Immature natural killer cell (primary cell): ENCODE results near the gene CLDN22. TPM values are rescaled to one million over a fixed set of nuclear protein-coding genes. Genes with fewer than 3 reads are reported as not detected.
A peak's percentile ranks its signal among the peaks of the same experiment; 100 is the strongest.
"Not testable (repeated sequence)": the region's sequence is repeated elsewhere in the genome, so short reads cannot be mapped to it uniquely, and the experiment has no call there.

Experiments used
- DNase-seq, 3 donors: peaks; one replicate each; pipeline ENCODE4 v3.0.0; 2022; ENCODE audit warnings: mixed read lengths in 1 of 3
- H3K27ac Mint-ChIP-seq, 6 donors: one replicate each; pipeline ENCODE4 v1.8.0; 2020; ENCODE audit warnings: mixed read lengths in 6 of 6, mild to moderate bottlenecking in 5 of 6, inconsistent platforms in 4 of 6, moderate library complexity in 3 of 6
- H3K27me3 Mint-ChIP-seq, 3 donors: one replicate each; pipeline ENCODE4 v1.8.0; 2020 to 2021; ENCODE audit warnings: low read depth in 3 of 3, mild to moderate bottlenecking in 3 of 3, mixed read lengths in 3 of 3, moderate library complexity in 3 of 3, inconsistent platforms in 1 of 3
- H3K36me3 Mint-ChIP-seq, 3 donors: one replicate each; pipeline ENCODE4 v1.8.0; 2020; ENCODE audit warnings: mixed read lengths in 3 of 3, inconsistent platforms in 2 of 3, mild to moderate bottlenecking in 2 of 3
- H3K4me1 Mint-ChIP-seq, 2 donors: one replicate each; pipeline ENCODE4 v1.8.0; 2020; ENCODE audit warnings: inconsistent platforms in 2 of 2, mild to moderate bottlenecking in 2 of 2, mixed read lengths in 2 of 2, moderate library complexity in 1 of 2
- H3K4me3 Mint-ChIP-seq, 5 donors: one replicate each; pipeline ENCODE4 v1.8.0; 2020; ENCODE audit warnings: mild to moderate bottlenecking in 5 of 5, mixed read lengths in 5 of 5, inconsistent platforms in 3 of 5, moderate library complexity in 3 of 5
- H3K9me3 Mint-ChIP-seq, 6 donors: one replicate each; pipeline ENCODE4 v1.8.0; 2020; ENCODE audit warnings: mild to moderate bottlenecking in 6 of 6, mixed read lengths in 6 of 6, inconsistent platforms in 4 of 6, moderate library complexity in 3 of 6
- polyA plus RNA-seq, 3 donors: library from polyadenylated mRNA; unstranded; fragments of 300-500 nt; fragmentation: Illumina TruSeq; gene quantifications; one replicate each; pipeline ENCODE4 v1.2.3, GENCODE V29; 2021

CLDN22 gene
- polyA plus RNA-seq, 3 donors from 2014 or later: 0.52 TPM; not detected in 2

DNA sequence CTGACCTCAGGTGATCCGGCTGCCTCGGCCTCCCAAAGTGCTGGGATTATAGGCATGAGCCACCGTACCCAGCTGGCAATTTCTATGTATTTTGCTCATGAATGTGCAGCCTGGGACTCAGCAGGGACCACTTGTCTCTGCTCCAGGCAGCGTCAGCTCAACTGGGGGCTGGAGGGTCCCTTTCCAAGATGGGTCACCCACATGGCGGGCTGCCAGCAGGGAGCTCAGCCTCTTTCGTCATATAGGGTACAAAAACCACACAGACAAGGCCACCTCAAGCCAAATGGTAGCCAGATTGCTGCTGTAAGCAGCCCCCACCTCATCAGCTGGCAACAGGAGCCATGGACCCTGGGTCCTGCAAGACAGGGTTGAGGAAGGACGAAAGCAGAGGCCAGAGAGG lies 4.5 kb upstream of the CLDN22 start:
- peaks cover 9 to 15% (median 11%) of the 10 kb centered on the region in 3 donors for H3K27me3 Mint-ChIP-seq
- no peak for DNase-seq
- H3K4me3 Mint-ChIP-seq: no peak overlapping the region
- H3K4me1 Mint-ChIP-seq: peaks cover 33 to 34% of the 10 kb centered on the region in 2 donors
- peaks cover 0 to 10% (median 6%) of the 10 kb centered on the region in 3 donors for H3K36me3 Mint-ChIP-seq
- H3K27ac Mint-ChIP-seq: no peak overlapping the region
- peaks cover 0 to 4% (median 0%) of the 10 kb centered on the region in 6 donors for H3K9me3 Mint-ChIP-seq

DNA sequence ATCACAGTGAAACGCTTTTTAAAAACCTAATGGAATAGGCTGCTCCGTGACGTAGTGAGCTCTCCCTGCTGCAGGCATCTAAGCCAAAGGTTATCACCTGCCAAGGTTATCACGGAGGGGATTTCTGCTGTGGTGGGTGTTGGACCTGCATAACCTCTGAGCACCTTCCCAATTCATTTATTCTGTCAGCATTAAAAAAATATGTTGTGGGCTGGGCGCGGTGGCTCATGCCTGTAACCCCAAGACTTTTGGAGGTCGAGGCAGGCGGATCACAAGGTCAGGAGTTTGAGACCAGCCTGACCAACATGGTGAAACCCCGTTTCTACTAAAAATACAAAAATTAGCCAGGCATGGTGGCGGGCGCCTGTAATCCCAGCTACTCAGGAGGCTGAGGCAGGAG lies 4.0 kb upstream of the CLDN22 start:
- Mint-ChIP-seq H3K4me1 (peaks cover 34 to 39% of the 10 kb centered on the region in 2 donors), H3K27me3 (peaks cover 11 to 18% (median 12%) of the 10 kb centered on the region in 3 donors)
- DNase-seq, H3K36me3 Mint-ChIP-seq, H3K4me3 Mint-ChIP-seq, H3K27ac Mint-ChIP-seq, H3K9me3 Mint-ChIP-seq: not testable (repeated sequence)

DNA sequence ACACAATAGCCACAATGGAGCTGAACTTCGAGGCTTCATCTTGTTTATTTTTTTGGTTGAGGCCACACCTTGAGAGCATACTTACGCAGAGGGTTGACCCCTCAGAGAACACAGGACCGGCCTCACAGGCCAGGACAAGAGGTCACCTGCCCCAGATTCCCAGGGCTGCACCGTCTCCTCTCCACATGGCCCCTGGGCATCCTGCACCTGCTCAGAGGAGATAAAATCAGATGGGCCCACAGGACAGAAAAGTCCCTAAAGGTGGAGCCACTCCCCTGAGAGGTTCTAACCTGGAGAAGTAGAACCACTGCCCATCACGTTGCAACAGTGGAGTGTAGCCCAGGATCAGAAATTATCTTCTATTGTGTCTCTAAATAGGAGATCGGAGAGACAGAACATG lies 3.2 kb upstream of the CLDN22 start:
- H3K27me3 Mint-ChIP-seq: peaks cover 11 to 24% (median 12%) of the 10 kb centered on the region in 3 donors
- DNase-seq: no peak
- H3K4me3 Mint-ChIP-seq: no peak overlapping the region
- H3K4me1 Mint-ChIP-seq: peaks cover 38 to 46% of the 10 kb centered on the region in 2 donors
- no peak overlapping the region for H3K27ac Mint-ChIP-seq
- H3K9me3 Mint-ChIP-seq: peaks cover 0 to 4% (median 0%) of the 10 kb centered on the region in 6 donors
- H3K36me3 Mint-ChIP-seq: peaks cover 0 to 6% (median 0%) of the 10 kb centered on the region in 3 donors

DNA sequence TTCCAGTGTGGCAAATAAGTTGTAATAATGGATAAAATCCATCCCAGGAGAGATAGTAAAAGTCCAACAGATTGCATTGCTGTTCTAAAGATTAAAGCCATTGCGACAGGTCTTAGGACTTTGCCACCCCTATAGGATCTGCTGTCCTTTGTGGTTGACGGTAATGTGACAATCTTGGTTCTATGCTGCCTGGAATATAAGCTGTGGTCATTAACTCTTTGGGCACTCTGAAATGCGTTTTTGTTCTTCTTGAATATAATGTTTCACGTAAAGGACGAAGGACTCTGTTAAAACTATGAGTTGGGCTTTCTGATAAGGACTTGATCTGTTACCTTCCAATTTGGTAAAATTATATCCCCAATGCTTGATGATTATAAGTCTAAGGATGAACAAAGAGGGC lies 2.2 kb upstream of the CLDN22 start, which contains the start of gene CLDN24:
TSS of gene CLDN24 (minus strand) at position 101 of the 400 bp plus-strand sequence. CDS start at position 101, 0 bp downstream.
- no peak for DNase-seq
- peak within 1 kb of the TSS; percentile 68 to 80 (median 73) for H3K4me3 Mint-ChIP-seq
- H3K27me3 Mint-ChIP-seq: peaks cover 9 to 26% (median 11%) of the 10 kb centered on the region in 3 donors
- H3K27ac Mint-ChIP-seq: peak within 1 kb of the TSS; percentile 41 to 85 (median 74)
- peaks cover 0 to 4% (median 0%) of the 10 kb centered on the region in 3 donors for H3K36me3 Mint-ChIP-seq
- peaks cover 39 to 48% of the 10 kb centered on the region in 2 donors for H3K4me1 Mint-ChIP-seq
- peaks cover 0 to 4% (median 0%) of the 10 kb centered on the region in 6 donors for H3K9me3 Mint-ChIP-seq

DNA sequence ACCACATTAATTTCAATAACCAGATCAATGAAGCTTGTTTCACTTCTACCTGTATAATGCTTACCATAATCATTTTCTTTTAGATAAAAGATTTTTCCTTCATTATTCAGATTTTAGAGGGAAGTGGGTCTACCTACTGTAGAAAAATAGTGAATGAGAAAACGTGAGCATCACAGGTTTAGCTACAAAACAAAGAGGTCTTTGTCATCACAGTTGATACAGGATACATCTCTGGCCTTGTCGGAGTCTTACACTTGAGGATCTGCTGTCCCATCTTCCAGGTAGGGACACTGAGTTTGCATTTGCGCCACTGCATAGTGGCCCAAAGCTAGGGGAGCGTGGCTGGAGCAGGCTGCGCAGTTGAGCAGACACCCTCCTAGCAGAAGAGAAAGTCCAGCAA lies 1.4 kb upstream of the CLDN22 start:
- DNase-seq: no peak
- Mint-ChIP-seq H3K27me3 (peaks cover 9 to 26% (median 12%) of the 10 kb centered on the region in 3 donors), H3K27ac (peak overlapping the region; percentile 41 to 85 (median 74)), H3K4me1 (peaks cover 39 to 48% of the 10 kb centered on the region in 2 donors), H3K4me3 (peak overlapping the region; percentile 68 to 80 (median 73)), H3K36me3 (peaks cover 0 to 4% (median 0%) of the 10 kb centered on the region in 3 donors), H3K9me3 (peaks cover 0 to 3% (median 0%) of the 10 kb centered on the region in 6 donors)

DNA sequence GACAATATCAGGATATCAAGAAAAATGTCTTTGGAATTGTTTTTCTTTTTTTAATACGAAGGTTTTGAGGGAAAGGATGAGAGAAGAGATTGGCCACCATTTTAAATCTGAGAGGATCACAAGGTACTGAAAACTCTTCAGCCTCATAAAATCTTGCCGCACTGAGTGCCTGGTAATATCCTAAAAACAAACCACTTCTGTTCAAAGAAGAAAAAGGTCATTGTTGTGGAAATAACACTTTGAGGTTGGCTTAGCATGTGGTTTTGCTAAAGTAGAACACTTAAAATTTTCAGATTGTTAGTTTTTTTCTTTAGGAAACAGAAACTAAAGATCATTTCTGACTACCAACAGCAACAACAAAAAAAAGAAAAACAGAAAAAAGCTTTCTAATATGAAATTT lies 1.0 kb upstream of the CLDN22 start:
- Mint-ChIP-seq H3K36me3 (peaks cover 0 to 4% (median 0%) of the 10 kb centered on the region in 3 donors), H3K27ac (peak overlapping the region; percentile 35 to 85 (median 74)), H3K4me1 (peaks cover 39 to 48% of the 10 kb centered on the region in 2 donors), H3K9me3 (no peaks in the 10 kb centered on the region), H3K27me3 (peaks cover 13 to 26% (median 13%) of the 10 kb centered on the region in 3 donors), H3K4me3 (peak overlapping the region; percentile 68 to 80 (median 73))
- DNase-seq: peak; percentile 68 to 73 (median 69)

DNA sequence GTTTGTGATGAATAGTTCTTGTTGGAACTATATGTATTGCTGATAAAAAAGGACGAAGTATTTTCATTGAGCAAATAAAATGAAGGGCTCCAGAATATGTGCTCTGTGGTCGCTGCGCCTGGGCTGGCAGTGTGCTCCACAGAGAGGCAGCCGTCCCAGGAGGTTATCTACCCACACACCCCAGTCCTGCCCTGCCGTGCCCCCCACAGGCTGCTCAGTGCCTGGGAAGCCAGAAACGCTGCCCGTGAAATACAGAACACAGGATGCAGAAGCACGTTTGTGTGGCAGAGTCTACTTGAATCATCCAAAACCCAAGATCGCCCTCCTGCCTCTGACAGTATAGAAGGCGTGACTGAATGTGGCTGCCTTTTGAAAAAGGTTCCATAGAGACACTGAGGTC lies 1.4 kb downstream of the CLDN22 start:
- Mint-ChIP-seq H3K27ac (peak overlapping the region in 2 of 6 donors; percentile 50 to 53), H3K4me3 (peak overlapping the region in 4 of 5 donors; percentile 12 to 65 (median 42)), H3K4me1 (peaks cover 39 to 48% of the 10 kb centered on the region in 2 donors), H3K27me3 (peaks cover 12 to 20% (median 13%) of the 10 kb centered on the region in 3 donors), H3K9me3 (peaks cover 0 to 2% (median 0%) of the 10 kb centered on the region in 6 donors), H3K36me3 (peaks cover 0 to 17% (median 4%) of the 10 kb centered on the region in 3 donors)
- peak in 1 of 3 donors; percentile 20 for DNase-seq

DNA sequence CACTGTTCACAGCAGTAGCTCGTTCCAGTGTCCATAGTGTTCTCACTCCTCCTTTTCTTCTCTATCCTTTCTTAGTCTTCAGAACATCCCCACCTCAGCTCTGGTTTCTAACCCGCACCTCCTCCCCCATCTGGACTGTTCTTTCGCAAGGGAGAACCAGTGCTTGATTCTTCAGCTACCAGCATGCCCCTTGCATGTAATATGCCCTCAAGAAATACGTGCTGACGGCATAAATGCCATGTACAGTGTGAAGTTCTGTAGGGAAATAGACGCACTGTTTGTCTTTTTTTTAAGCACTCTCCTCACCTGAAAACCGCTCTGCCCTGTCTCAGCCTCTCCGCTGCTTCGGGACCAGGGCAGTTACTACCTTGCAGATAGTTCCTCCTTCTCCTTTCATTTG lies 5.3 kb downstream of the CLDN22 start:
- Mint-ChIP-seq H3K27ac (peak overlapping the region in 1 of 6 donors; percentile 2), H3K4me3 (no peak overlapping the region)

DNA sequence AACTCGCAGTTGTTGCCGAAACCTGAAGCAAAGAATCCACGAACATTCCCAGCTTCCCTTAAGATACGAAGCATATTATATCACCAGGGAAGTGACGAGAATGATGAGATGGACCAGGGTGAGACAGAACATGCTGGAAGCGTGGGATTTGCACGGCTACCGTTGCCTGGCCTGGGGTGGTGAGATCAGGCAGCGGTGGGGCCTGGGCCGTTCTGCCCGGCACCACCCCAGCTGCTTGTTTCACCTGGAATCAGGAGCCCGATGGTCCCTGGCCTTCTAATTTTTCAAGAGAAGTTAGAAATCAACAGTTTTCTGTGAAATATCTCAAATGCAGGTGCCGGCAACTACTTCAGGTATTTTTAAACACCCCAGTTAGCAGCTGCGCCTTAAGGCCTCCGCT lies 5.7 kb downstream of the CLDN22 start:
- Mint-ChIP-seq H3K9me3 (peaks cover 0 to 3% (median 0%) of the 10 kb centered on the region in 6 donors), H3K27ac (no peak overlapping the region), H3K27me3 (peaks cover 8 to 16% (median 9%) of the 10 kb centered on the region in 3 donors), H3K4me1 (peaks cover 5 to 12% of the 10 kb centered on the region in 2 donors), H3K4me3 (no peak overlapping the region), H3K36me3 (peaks cover 0 to 36% (median 16%) of the 10 kb centered on the region in 3 donors)
- DNase-seq: no peak

More for the DNA sequence above, 5.3 kb downstream of the CLDN22 start:
- Mint-ChIP-seq H3K9me3 (peaks cover 0 to 3% (median 0%) of the 10 kb centered on the region in 6 donors), H3K27me3 (peaks cover 8 to 16% (median 13%) of the 10 kb centered on the region in 3 donors), H3K36me3 (peaks cover 0 to 36% (median 16%) of the 10 kb centered on the region in 3 donors), H3K4me1 (peaks cover 7 to 17% of the 10 kb centered on the region in 2 donors)
- no peak for DNase-seq

DNA sequence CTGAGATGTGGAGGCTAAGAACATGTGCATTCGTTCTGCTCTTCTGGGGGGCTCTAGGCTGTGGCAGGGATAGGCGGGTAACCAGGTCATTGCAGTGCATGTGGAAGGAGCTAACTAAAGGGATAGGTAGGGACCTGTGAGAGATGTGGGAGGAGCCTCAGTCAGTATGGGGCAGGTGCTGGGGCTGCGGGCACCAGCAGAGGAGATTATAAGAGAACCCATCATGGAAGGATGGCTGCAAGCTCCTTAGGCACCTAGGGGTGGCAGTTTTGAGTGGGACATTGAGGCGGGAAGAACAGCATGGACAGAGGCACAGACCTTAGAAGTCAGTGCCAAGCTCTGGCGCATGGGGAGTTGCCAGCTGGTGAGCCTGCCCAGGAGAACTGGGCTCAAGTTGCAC lies 7.2 kb downstream of the CLDN22 start:
- peaks cover 2 to 9% (median 8%) of the 10 kb centered on the region in 3 donors for H3K27me3 Mint-ChIP-seq
- H3K9me3 Mint-ChIP-seq: peaks cover 0 to 3% (median 0%) of the 10 kb centered on the region in 6 donors
- no peaks in the 10 kb centered on the region for H3K4me1 Mint-ChIP-seq
- H3K4me3 Mint-ChIP-seq: no peak overlapping the region
- H3K27ac Mint-ChIP-seq: no peak overlapping the region
- DNase-seq: no peak
- peaks cover 0 to 31% (median 16%) of the 10 kb centered on the region in 3 donors for H3K36me3 Mint-ChIP-seq

DNA sequence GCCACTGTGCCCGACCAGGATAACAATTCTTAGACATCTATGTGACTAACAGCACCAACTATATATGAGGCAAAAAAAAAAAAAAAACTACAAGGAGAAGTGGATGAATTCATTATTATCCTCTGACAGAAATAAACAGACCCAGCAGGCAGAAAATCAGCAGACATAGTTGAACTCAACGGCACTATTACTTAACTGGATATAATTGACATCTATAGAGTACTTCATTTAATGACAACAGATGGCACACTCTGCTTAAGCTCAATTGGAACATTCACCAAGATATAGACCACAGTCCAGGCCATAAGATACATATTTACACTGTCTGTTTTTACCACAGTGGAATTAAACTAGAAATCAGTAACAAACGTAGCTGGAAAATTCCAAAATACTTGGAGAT lies 13.3 kb downstream of the CLDN22 start:
- peaks cover 0 to 4% (median 3%) of the 10 kb centered on the region in 3 donors for H3K36me3 Mint-ChIP-seq
- DNase-seq: no peak
- no peaks in the 10 kb centered on the region for H3K9me3 Mint-ChIP-seq
- no peaks in the 10 kb centered on the region for H3K27me3 Mint-ChIP-seq
- H3K27ac Mint-ChIP-seq: no peak overlapping the region
- H3K4me3 Mint-ChIP-seq: no peak overlapping the region
- peaks cover 0 to 5% of the 10 kb centered on the region in 2 donors for H3K4me1 Mint-ChIP-seq

DNA sequence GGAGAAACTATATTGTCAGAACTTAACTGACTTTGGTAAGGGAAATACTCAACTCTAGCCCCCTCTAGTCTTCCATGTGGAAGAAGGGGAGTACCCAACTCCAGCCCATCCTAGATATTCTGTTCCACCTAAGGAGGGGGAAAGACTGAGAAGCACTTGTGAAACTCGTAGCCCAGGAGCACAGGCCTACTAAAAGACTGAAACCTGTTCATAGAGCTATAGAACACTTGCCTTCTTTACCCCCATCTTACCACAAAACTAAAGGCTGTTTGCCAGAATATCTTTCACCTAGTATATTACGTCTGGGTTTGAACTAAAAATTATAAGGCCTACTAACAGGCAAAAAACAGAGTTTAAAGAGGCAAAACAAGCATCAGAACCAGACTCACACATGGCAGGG lies 15.5 kb downstream of the CLDN22 start:
- Mint-ChIP-seq H3K4me1 (peaks cover 0 to 5% of the 10 kb centered on the region in 2 donors), H3K9me3 (no peaks in the 10 kb centered on the region), H3K36me3 (peaks cover 0 to 3% (median 2%) of the 10 kb centered on the region in 3 donors), H3K27ac (no peak overlapping the region), H3K4me3 (no peak overlapping the region), H3K27me3 (peaks cover 0 to under 1% (median 0%) of the 10 kb centered on the region in 3 donors)
- DNase-seq: no peak

DNA sequence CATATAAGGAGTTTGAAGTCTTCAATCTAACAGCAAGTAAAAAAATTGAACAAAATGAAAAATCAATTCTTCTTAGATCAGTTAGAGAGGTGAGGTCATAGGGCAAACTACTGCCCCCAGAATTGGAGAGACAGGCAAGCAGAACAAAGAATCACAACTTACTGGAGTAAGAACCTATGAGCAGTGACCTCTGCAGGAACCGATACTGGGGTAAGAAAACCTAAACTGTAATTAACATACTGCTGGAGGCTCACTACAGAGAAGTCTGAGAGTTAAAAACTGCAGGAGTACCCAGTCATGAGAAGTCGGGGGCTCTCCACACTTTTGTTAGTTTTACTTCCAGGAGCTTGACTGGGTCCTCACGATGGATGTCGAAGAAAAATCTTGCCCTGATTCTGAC lies 16.0 kb downstream of the CLDN22 start:
- peaks cover 0 to 5% of the 10 kb centered on the region in 2 donors for H3K4me1 Mint-ChIP-seq
- DNase-seq: no peak
- peaks cover 0 to 5% (median 5%) of the 10 kb centered on the region in 3 donors for H3K36me3 Mint-ChIP-seq
- peaks cover 0 to 3% (median 0%) of the 10 kb centered on the region in 3 donors for H3K27me3 Mint-ChIP-seq
- no peaks in the 10 kb centered on the region for H3K9me3 Mint-ChIP-seq
- no peak overlapping the region for H3K27ac Mint-ChIP-seq
- no peak overlapping the region for H3K4me3 Mint-ChIP-seq

DNA sequence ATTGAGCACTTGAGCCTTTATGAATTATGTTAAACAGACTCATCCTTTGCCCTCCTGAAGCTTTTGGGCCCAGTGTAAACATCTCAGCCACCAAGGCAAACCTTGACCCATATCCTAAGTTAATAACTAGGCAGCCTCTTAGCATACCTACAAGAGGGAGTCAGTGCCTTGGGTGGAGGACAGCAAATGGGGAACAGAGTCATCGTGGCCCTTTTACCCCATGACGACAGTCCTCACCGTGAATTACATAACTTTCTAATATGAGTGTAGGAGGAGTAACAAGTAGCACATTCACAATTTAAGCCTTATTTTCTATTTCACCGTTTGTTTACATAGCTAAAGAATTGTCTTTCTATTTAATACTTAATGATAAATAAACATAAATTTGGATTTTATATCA lies 16.8 kb downstream of the CLDN22 start:
- DNase-seq: no peak
- Mint-ChIP-seq H3K36me3 (peaks cover 0 to 11% (median 5%) of the 10 kb centered on the region in 3 donors), H3K9me3 (no peaks in the 10 kb centered on the region), H3K4me3 (no peak overlapping the region), H3K27me3 (peaks cover 0 to 3% (median 0%) of the 10 kb centered on the region in 3 donors), H3K4me1 (peaks cover 0 to 5% of the 10 kb centered on the region in 2 donors), H3K27ac (no peak overlapping the region)
